GM06990 (cell line): ENCODE data around the gene CR1.
"Not testable (repeated sequence)": the region's sequence is repeated elsewhere in the genome, so short reads cannot be mapped to it uniquely, and the experiment has no call there.

ENCODE experiments used
- DNase-seq: peaks from one replicate; pipeline ENCODE4 v3.0.0-alpha.2; 2011; ENCODE audit not compliant: insufficient read length; ENCODE audit errors: extremely low read depth
- H3K27me3 ChIP-seq: replicated peaks from 2 replicates; pipeline ENCODE4 v1.6.0; 2011; ENCODE audit warnings: low read length; ENCODE audit not compliant: control insufficient read depth, insufficient read depth
- H3K36me3 ChIP-seq: 2 replicates; pipeline ENCODE4 v1.5.1; 2011; ENCODE audit warnings: low read length; ENCODE audit not compliant: control insufficient read depth, insufficient read depth
- H3K4me3 ChIP-seq: replicated peaks from 2 replicates; pipeline ENCODE4 v1.5.1; 2011; ENCODE audit warnings: low read depth, mild to moderate bottlenecking, control low read depth, low read length
- TF ChIP-seq, protein P1 (sequence below): IDR thresholded peaks from 2 replicates; pipeline ENCODE4 v1.5.1; 2011; ENCODE audit warnings: low read length, control low read depth, mild to moderate bottlenecking, inconsistent platforms; ENCODE audit not compliant: insufficient read depth, poor library complexity, severe bottlenecking

CR1 gene

DNA sequence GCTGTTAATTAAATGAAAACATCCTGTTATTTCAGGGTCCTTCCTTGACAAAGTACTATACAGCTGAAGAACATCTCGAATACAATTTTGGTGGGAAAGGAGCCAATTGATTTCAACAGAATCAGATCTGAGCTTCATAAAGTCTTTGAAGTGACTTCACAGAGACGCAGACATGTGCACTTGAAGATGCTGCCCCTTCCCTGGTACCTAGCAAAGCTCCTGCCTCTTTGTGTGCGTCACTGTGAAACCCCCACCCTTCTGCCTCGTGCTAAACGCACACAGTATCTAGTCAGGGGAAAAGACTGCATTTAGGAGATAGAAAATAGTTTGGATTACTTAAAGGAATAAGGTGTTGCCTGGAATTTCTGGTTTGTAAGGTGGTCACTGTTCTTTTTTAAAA is 143.4 kb downstream of the CR1 start:
- not testable (repeated sequence) for H3K27me3 ChIP-seq, DNase-seq, H3K4me3 ChIP-seq, H3K36me3 ChIP-seq

DNA sequence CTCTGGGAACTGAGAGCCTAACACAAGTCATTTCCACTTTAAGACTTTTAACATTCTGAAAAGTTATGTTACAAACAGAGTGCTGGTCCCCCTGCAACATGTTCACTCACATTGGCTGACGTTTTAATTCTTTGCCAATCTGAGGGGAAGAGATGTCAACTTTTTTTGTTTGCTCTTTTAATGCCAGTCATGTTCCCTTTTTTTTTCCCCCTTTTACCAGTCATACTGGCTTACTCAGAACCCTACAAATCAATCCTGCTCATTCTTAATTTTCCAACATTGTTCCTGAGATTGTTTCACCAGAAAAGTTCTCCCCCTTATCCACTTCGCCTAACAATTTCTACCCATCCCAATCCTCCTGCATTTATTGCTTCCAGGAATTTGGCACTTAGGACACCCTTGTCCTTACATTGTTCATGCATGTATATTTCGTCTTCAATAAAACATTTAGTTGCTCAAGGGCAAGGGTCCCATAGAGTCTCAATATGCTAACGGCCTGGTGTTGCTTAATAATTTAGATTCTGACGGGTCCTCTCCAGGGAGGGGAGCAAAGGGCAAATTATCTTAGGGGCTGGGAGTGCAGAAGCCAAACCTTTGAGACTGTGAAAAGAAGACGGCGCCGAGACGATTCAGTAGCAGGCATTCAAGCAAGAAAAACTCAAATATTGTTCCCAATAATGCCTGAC is 148.4 kb downstream of the CR1 start:
- no peak for DNase-seq
- Histone ChIP-seq H3K4me3 (peak overlapping the region; percentile 69), H3K27me3 (no peaks in the 10 kb centered on the region), H3K36me3 (no peaks in the 10 kb centered on the region)
- TF ChIP-seq, protein P1, sequence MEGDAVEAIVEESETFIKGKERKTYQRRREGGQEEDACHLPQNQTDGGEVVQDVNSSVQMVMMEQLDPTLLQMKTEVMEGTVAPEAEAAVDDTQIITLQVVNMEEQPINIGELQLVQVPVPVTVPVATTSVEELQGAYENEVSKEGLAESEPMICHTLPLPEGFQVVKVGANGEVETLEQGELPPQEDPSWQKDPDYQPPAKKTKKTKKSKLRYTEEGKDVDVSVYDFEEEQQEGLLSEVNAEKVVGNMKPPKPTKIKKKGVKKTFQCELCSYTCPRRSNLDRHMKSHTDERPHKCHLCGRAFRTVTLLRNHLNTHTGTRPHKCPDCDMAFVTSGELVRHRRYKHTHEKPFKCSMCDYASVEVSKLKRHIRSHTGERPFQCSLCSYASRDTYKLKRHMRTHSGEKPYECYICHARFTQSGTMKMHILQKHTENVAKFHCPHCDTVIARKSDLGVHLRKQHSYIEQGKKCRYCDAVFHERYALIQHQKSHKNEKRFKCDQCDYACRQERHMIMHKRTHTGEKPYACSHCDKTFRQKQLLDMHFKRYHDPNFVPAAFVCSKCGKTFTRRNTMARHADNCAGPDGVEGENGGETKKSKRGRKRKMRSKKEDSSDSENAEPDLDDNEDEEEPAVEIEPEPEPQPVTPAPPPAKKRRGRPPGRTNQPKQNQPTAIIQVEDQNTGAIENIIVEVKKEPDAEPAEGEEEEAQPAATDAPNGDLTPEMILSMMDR: no peak

DNA sequence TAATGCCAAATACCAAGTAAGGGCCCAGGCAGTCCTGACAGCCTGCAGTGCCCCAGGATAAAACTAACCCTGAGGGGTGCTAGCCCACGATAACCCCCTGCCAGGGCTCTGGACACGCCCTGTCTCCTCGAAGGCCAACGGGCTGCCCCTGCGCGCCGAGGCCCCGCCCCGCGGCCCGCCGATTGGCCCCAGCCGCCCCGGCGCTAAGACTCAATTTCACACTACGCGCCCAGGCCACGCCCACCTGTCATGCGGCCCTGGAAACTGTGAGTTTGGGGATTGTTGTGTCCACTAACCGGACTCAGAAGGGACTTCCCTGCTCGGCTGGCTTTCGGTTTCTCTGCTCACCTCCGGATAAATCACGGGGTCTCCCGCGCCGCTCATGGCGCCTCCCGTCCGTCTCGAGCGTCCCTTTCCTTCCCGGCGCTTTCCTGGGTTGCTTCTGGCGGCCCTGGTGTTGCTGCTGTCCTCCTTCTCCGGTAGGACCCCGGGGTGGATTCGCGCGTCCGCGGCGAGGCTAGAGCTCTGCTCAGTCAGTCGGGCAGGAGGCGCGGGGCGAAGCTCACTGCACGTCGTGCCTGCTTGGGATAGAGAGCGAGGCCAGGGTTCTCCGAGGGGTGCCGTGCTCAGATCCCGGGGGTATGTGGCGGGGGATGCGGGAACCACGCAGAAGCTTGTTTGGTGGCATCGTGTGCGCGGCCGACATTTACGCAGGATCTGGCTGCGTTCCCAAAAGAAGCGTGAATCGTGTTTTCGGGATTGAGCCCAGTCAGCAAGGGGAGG is 149.1 kb downstream of the CR1 start, which contains the start of gene CR1L:
Gene CR1L (plus strand): TSS at position 282 of the 783 bp plus-strand sequence. CDS start 101 bp downstream, at position 383.
- H3K36me3 ChIP-seq: no peaks in the 10 kb centered on the region
- peak within 1 kb of the TSS; percentile 69 for H3K4me3 ChIP-seq

DNA sequence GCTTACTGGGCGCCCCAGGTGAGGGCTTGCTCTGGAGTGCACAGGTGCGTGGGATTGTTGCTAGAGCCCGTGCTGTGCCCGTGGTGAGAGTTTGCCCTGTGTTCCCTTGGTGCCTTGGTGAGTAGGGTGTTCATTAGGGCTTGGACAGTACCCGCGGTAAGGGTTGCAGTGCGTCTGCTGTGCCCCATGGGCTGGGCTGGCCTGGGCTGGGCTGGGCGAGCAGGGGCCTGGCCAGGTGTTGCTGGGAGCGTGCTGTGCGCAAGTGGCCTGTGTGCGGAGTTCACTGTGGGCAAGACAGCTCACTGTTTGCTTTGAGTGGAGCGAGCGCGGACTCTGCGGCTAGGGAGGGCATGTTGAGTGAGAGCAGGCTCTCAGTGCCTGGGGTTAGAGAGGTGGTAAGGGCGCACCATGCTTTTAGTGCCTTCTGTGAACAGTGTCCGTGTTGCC is 149.7 kb downstream of the CR1 start:
- no peak for DNase-seq

More for the DNA sequence above, 149.1 kb downstream of the CR1 start, which contains the start of gene CR1L:
- TF ChIP-seq, protein P1: no peak
- DNase-seq: peak; percentile 73
- H3K27me3 ChIP-seq: no peaks in the 10 kb centered on the region

DNA sequence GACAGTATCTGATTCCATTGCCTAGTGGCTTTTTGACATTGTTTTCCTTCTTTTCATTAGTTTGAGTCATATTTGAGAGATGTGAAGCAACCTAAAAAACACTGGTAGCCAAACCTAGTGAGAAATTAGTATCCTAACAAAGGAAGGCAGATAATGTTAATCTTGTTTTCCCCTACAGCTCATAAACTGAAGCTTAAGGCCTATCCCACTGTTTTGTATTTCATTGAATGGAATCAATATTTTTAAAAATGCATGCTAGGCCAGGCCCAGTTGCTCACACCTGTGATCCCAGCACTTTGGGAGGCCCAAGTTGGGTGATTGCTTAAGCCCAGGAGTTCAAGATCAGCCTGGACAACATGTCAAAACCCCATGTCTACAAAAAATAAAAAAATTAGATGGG is 150.2 kb downstream of the CR1 start:
- TF ChIP-seq, protein P1: no peak
- Histone ChIP-seq H3K4me3 (no peak overlapping the region), H3K36me3 (no peaks in the 10 kb centered on the region), H3K27me3 (no peaks in the 10 kb centered on the region)
- DNase-seq: no peak

More for the DNA sequence above, 149.7 kb downstream of the CR1 start:
- TF ChIP-seq, protein P1: no peak
- H3K36me3 ChIP-seq: no peaks in the 10 kb centered on the region
- no peaks in the 10 kb centered on the region for H3K27me3 ChIP-seq
- peak overlapping the region; percentile 69 for H3K4me3 ChIP-seq

DNA sequence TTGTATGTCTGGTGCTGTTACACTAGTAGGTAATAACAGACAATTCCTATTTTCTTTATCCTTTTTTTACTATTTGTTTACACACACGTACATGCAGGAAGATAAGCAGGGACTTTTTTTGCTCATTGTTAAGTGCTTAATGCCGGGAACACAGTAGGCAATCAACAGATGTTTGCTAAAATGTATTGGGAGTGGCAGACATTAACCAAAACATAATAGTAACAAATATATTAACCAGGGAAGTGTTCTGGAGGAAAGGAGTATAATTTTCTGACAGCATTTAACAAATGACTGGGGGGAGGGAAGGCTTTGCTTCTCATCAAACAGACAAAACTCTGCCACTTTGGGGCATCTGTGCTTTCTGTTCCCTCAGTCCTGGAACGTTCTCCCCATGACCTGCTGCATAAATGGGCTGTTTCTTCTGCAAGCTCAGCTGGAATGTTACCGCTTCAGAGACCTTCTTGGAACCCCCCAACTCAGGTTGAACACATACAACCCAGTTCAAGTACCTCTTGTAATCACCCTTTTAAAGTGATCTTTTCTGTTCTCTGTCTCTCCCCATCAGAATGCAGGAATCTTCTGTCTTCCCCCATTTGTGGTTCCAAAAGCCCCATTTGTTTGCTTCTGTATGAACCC is 151.1 kb downstream of the CR1 start:
- Histone ChIP-seq H3K36me3 (no peaks in the 10 kb centered on the region), H3K4me3 (no peak overlapping the region), H3K27me3 (no peaks in the 10 kb centered on the region)
- TF ChIP-seq, protein P1: no peak
- DNase-seq: no peak
